ENCODE data around the gene NR6A1. TPM values are rescaled to one million over a fixed set of nuclear protein-coding genes. Genes with fewer than 3 reads are reported as not detected.

NR6A1 gene
- total and polyA plus RNA-seq, 2 experiments from 2014 or later = 44.2 to 139 TPM

- H3K79me2 ChIP-seq (replicated peaks; ENCODE audit: insufficient read depth) = peaks cover 8% of the 10 kb centered on the region
- no peak overlapping the region for H3K4me2 ChIP-seq
- no peak overlapping the region for H3K4me3 Mint-ChIP-seq
- H4K20me1 ChIP-seq (replicated peaks; ENCODE audit: insufficient read depth) = no peaks in the 10 kb centered on the region
- no peaks in the 10 kb centered on the region for H3K36me3 Mint-ChIP-seq (ENCODE audit: low read depth)
- peaks cover 12% of the 10 kb centered on the region; the same call in 2 of the 3 replicates for H3K4me1 Mint-ChIP-seq
- no peaks in the 10 kb centered on the region for H3K4me1 ChIP-seq (ENCODE audit: insufficient read depth)
- ATAC-seq = no peak
- H3K9me2 ChIP-seq (ENCODE audit: insufficient read depth) = no peaks in the 10 kb centered on the region
- no peak overlapping the region for H2AFZ ChIP-seq
- H3K27me3 Mint-ChIP-seq (ENCODE audit: insufficient read depth, low read depth, poor library complexity) = no peaks in the 10 kb centered on the region
- H3K4me3 ChIP-seq = no peak overlapping the region
- H3K9me3 Mint-ChIP-seq = no peaks in the 10 kb centered on the region
- H3K27ac Mint-ChIP-seq = no peak overlapping the region
- no peaks in the 10 kb centered on the region for H3F3A ChIP-seq (replicated peaks; ENCODE audit: low read depth)
- H3K27ac ChIP-seq (ENCODE audit: low read depth) = no peak overlapping the region
- no peaks in the 10 kb centered on the region for H3K36me3 ChIP-seq (ENCODE audit: insufficient read depth)
- TF ChIP-seq EZH2phosphoT487 (IDR thresholded peaks at IDR 0.05; ENCODE audit: unreplicated experiment) (no peak), STAT1 (IDR thresholded peaks at IDR 0.05; ENCODE audit: unreplicated experiment) (no peak), CTCF (conservative IDR thresholded peaks at IDR 0.05; ENCODE audit: low read depth in 2 of 2) (0 out of 4 replicates have a peak, but pooled peaks of 1 of the 2 experiments have one; percentile 9)
- TF ChIP-seq, protein P1, sequence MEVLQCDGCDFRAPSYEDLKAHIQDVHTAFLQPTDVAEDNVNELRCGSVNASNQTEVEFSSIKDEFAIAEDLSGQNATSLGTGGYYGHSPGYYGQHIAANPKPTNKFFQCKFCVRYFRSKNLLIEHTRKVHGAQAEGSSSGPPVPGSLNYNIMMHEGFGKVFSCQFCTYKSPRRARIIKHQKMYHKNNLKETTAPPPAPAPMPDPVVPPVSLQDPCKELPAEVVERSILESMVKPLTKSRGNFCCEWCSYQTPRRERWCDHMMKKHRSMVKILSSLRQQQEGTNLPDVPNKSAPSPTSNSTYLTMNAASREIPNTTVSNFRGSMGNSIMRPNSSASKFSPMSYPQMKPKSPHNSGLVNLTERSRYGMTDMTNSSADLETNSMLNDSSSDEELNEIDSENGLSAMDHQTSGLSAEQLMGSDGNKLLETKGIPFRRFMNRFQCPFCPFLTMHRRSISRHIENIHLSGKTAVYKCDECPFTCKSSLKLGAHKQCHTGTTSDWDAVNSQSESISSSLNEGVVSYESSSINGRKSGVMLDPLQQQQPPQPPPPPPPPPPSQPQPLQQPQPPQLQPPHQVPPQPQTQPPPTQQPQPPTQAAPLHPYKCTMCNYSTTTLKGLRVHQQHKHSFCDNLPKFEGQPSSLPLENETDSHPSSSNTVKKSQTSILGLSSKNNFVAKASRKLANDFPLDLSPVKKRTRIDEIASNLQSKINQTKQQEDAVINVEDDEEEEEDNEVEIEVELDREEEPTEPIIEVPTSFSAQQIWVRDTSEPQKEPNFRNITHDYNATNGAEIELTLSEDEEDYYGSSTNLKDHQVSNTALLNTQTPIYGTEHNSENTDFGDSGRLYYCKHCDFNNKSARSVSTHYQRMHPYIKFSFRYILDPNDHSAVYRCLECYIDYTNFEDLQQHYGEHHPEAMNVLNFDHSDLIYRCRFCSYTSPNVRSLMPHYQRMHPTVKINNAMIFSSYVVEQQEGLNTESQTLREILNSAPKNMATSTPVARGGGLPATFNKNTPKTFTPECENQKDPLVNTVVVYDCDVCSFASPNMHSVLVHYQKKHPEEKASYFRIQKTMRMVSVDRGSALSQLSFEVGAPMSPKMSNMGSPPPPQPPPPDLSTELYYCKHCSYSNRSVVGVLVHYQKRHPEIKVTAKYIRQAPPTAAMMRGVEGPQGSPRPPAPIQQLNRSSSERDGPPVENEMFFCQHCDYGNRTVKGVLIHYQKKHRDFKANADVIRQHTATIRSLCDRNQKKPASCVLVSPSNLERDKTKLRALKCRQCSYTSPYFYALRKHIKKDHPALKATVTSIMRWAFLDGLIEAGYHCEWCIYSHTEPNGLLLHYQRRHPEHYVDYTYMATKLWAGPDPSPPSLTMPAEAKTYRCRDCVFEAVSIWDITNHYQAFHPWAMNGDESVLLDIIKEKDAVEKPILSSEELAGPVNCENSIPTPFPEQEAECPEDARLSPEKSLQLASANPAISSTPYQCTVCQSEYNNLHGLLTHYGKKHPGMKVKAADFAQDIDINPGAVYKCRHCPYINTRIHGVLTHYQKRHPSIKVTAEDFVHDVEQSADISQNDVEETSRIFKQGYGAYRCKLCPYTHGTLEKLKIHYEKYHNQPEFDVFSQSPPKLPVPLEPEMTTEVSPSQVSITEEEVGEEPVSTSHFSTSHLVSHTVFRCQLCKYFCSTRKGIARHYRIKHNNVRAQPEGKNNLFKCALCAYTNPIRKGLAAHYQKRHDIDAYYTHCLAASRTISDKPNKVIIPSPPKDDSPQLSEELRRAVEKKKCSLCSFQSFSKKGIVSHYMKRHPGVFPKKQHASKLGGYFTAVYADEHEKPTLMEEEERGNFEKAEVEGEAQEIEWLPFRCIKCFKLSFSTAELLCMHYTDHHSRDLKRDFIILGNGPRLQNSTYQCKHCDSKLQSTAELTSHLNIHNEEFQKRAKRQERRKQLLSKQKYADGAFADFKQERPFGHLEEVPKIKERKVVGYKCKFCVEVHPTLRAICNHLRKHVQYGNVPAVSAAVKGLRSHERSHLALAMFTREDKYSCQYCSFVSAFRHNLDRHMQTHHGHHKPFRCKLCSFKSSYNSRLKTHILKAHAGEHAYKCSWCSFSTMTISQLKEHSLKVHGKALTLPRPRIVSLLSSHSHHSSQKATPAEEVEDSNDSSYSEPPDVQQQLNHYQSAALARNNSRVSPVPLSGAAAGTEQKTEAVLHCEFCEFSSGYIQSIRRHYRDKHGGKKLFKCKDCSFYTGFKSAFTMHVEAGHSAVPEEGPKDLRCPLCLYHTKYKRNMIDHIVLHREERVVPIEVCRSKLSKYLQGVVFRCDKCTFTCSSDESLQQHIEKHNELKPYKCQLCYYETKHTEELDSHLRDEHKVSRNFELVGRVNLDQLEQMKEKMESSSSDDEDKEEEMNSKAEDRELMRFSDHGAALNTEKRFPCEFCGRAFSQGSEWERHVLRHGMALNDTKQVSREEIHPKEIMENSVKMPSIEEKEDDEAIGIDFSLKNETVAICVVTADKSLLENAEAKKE (CRISPR knock-in tag; IDR thresholded peaks at IDR 0.05) = no peak
- H3K27me3 ChIP-seq (ENCODE audit: insufficient read depth) = no peaks in the 10 kb centered on the region
- DNase-seq (ENCODE audit: low spot score) = no peak
Measured at GRCh38 chr9:124675261-124676158, 95.6 kb downstream of the NR6A1 start.
